DOHH2 (cell line): Measurements from ENCODE around the gene SULT2B1.

Source experiments
- H3F3A ChIP-seq: fragments of 200-600 bp; sonication (generic), shearing (Covaris generic); 2 replicates; pipeline ENCODE4 v1.6.0; 2016; ENCODE audit warnings: antibody characterized with exemption, mild to moderate bottlenecking; ENCODE audit not compliant: control insufficient read depth, insufficient read depth
- H3K27ac ChIP-seq: fragments of 200-600 bp; sonication (generic); 2 replicates; pipeline ENCODE4 v1.5.1; 2014; ENCODE audit warnings: low read depth, mild to moderate bottlenecking, low read length, moderate library complexity
- H3K27me3 ChIP-seq: fragments of 200-600 bp; sonication (generic); 2 replicates; pipeline ENCODE4 v1.6.1; 2014; ENCODE audit warnings: mild to moderate bottlenecking, low read length, mixed read lengths; ENCODE audit not compliant: control insufficient read depth
- H3K36me3 ChIP-seq: fragments of 200-600 bp; sonication (generic); 2 replicates; pipeline ENCODE4 v1.6.1; 2014; ENCODE audit warnings: mild to moderate bottlenecking, low read length, moderate library complexity, mixed read lengths; ENCODE audit not compliant: control insufficient read depth
- H3K4me1 ChIP-seq: fragments of 200-600 bp; sonication (generic); 2 replicates; pipeline ENCODE4 v1.6.1; 2014; ENCODE audit warnings: mild to moderate bottlenecking, low read length, mixed read lengths; ENCODE audit not compliant: control insufficient read depth
- H3K4me2 ChIP-seq: fragments of 200-600 bp; sonication (generic); 2 replicates; pipeline ENCODE4 v1.6.0; 2014; ENCODE audit warnings: mild to moderate bottlenecking, low read length, moderate library complexity
- H3K4me3 ChIP-seq: fragments of 200-600 bp; sonication (generic); 2 replicates; pipeline ENCODE4 v1.5.1; 2014; ENCODE audit warnings: mild to moderate bottlenecking, low read length, mixed read lengths
- H3K79me2 ChIP-seq: fragments of 200-600 bp; sonication (generic); 2 replicates; pipeline ENCODE4 v1.6.1; 2014; ENCODE audit warnings: mild to moderate bottlenecking, low read length, mixed read lengths; ENCODE audit not compliant: control insufficient read depth
- H3K9me2 ChIP-seq: fragments of 200-600 bp; sonication (generic); replicated peaks from 2 replicates; pipeline ENCODE4 v1.6.1; 2014; ENCODE audit warnings: mild to moderate bottlenecking, low read length, mixed read lengths; ENCODE audit not compliant: control insufficient read depth
- H3K9me3 ChIP-seq: fragments of 200-600 bp; sonication (generic); 2 replicates; pipeline ENCODE4 v1.6.1; 2014; ENCODE audit warnings: antibody characterized with exemption, low read length, mixed read lengths; ENCODE audit not compliant: control insufficient read depth, insufficient read depth
- H4K20me1 ChIP-seq: fragments of 200-600 bp; sonication (generic); 2 replicates; pipeline ENCODE4 v1.6.0; 2014; ENCODE audit warnings: low read depth, mild to moderate bottlenecking, antibody characterized with exemption, low read length, moderate library complexity; ENCODE audit not compliant: control insufficient read depth, insufficient read depth
- EZH2phosphoT487 ChIP-seq: fragments of 200-600 bp; sonication (generic); IDR thresholded peaks from 2 replicates; pipeline ENCODE4 v1.6.1; 2017; ENCODE audit warnings: borderline replicate concordance, mild to moderate bottlenecking, antibody characterized with exemption, low read length, moderate library complexity, mixed read lengths
- TF ChIP-seq, protein P1 (sequence below): fragments of 200-600 bp; sonication (generic); IDR thresholded peaks from one replicate; pipeline ENCODE4 v1.5.1; 2014; ENCODE audit warnings: antibody characterized with exemption, mild to moderate bottlenecking, low read depth, low read length; ENCODE audit not compliant: poor library complexity, severe bottlenecking

Gene SULT2B1

DNA sequence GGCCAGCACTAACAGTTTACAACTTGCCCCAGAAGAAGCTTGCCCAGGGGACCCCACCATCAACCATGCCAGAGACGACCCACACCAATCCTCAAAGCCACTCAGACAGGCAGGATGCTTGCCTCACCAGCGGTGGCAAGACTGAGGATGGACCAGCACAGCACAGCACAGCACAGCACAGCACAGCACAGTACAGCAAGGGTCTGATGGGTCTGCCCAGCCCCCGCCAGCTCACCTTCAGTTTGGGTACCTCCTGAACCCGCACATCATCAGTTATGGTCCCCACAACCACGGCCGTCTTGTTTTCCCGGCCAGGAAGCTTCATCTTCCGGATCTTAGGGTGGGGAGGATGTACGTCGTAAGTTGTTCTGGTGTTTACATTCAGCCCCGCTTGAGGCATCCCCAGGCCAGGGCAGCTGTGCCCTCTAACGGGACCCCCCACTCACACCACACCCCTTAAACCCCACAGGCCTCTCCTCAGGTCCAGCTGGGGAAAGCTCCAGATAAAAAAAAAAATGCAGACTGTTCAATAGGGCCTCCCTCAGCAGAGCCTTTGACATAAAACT, 64.6 kb downstream of the SULT2B1 start:
- H3K4me3 ChIP-seq, result peak overlapping the region; percentile 95

GRCh38 chr19:48617146-48617937, 65.4 kb downstream of the SULT2B1 start:
- H3F3A ChIP-seq, result peaks cover 35% of the 10 kb centered on the region
- no peak for TF ChIP-seq EZH2phosphoT487
- TF ChIP-seq, protein P1, sequence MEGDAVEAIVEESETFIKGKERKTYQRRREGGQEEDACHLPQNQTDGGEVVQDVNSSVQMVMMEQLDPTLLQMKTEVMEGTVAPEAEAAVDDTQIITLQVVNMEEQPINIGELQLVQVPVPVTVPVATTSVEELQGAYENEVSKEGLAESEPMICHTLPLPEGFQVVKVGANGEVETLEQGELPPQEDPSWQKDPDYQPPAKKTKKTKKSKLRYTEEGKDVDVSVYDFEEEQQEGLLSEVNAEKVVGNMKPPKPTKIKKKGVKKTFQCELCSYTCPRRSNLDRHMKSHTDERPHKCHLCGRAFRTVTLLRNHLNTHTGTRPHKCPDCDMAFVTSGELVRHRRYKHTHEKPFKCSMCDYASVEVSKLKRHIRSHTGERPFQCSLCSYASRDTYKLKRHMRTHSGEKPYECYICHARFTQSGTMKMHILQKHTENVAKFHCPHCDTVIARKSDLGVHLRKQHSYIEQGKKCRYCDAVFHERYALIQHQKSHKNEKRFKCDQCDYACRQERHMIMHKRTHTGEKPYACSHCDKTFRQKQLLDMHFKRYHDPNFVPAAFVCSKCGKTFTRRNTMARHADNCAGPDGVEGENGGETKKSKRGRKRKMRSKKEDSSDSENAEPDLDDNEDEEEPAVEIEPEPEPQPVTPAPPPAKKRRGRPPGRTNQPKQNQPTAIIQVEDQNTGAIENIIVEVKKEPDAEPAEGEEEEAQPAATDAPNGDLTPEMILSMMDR, result no peak
- no peaks in the 10 kb centered on the region for H3K27me3 ChIP-seq
- no peaks in the 10 kb centered on the region for H3K9me2 ChIP-seq
- peak overlapping the region; percentile 67 for H3K4me2 ChIP-seq
- H3K27ac ChIP-seq, result peak overlapping the region; percentile 72
- peak overlapping the region; percentile 95 for H3K4me3 ChIP-seq
- peaks cover 61% of the 10 kb centered on the region for H3K36me3 ChIP-seq
- no peaks in the 10 kb centered on the region for H3K9me3 ChIP-seq
- peaks cover 23% of the 10 kb centered on the region for H4K20me1 ChIP-seq
- peaks cover 26% of the 10 kb centered on the region for H3K4me1 ChIP-seq
- H3K79me2 ChIP-seq, result peaks cover 47% of the 10 kb centered on the region

More for the DNA sequence above, 64.6 kb downstream of the SULT2B1 start:
- peaks cover 34% of the 10 kb centered on the region for H3F3A ChIP-seq
- TF ChIP-seq, protein P1, result no peak
- TF ChIP-seq EZH2phosphoT487, result no peak
- H3K27me3 ChIP-seq, result no peaks in the 10 kb centered on the region
- no peaks in the 10 kb centered on the region for H3K9me2 ChIP-seq
- H3K36me3 ChIP-seq, result peaks cover 61% of the 10 kb centered on the region
- peaks cover 23% of the 10 kb centered on the region for H4K20me1 ChIP-seq
- H3K9me3 ChIP-seq, result no peaks in the 10 kb centered on the region
- peaks cover 47% of the 10 kb centered on the region for H3K79me2 ChIP-seq
- peak overlapping the region; percentile 67 for H3K4me2 ChIP-seq
- H3K27ac ChIP-seq, result no peak overlapping the region
- H3K4me1 ChIP-seq, result peaks cover 24% of the 10 kb centered on the region

DNA sequence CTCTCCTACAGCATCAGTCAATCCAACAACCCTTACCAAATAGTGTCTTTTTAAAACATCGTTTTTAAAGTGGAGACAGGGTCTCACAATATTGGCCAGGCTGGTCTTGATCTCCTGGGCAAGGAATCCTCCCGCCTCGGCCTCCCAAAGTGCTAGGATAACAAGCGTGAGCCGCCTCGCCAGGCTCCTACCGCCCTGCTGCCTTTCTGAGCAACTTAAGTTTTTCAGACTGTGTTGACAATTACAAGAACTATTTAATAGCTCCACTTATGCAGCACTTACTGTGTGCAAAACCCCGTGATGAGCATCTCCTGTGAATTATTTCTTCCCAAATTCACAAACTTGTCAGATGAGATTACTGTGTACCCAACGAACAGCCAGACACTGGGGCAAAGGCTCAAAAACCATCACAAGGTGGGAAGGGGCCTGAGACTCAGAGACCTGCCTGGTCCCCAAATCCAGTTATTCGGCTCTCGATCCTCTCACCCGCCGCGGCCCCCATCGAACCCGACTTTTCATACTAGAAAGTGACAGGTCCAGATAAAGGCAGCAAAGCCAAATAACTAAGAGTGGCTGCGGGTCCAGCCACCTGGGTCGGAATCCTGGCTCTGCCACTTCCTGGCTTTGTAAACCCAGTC, 66.4 kb downstream of the SULT2B1 start:
- Histone ChIP-seq H3K4me1 (peaks cover 31% of the 10 kb centered on the region), H4K20me1 (peaks cover 23% of the 10 kb centered on the region), H3K4me2 (peak overlapping the region; percentile 67), H3K9me2 (no peaks in the 10 kb centered on the region), H3K79me2 (peaks cover 49% of the 10 kb centered on the region), H3K4me3 (peak overlapping the region; percentile 95), H3K9me3 (no peaks in the 10 kb centered on the region), H3K36me3 (peaks cover 57% of the 10 kb centered on the region), H3K27me3 (no peaks in the 10 kb centered on the region), H3F3A (peaks cover 37% of the 10 kb centered on the region), H3K27ac (peak overlapping the region; percentile 72)
- TF ChIP-seq, protein P1, result no peak
- TF ChIP-seq EZH2phosphoT487, result no peak
